Neural progenitor cell (in vitro differentiated cells): ENCODE measurements around the gene APLP1. TPM values are rescaled to one million over a fixed set of nuclear protein-coding genes. Genes with fewer than 3 reads are reported as not detected.

Experiments used
- DNase-seq: peaks from one replicate; pipeline ENCODE4 v3.0.0-alpha.2; 2016; ENCODE audit warnings: low spot score
- H2AFZ ChIP-seq: fragments of 200-600 bp; sonication (generic); replicated peaks from 2 replicates; pipeline ENCODE4 v1.6.1; 2016; ENCODE audit warnings: antibody characterized with exemption
- H3F3A ChIP-seq: fragments of 200-600 bp; sonication (generic); 2 replicates; pipeline ENCODE4 v1.6.1; 2016; ENCODE audit warnings: antibody characterized with exemption, low read depth
- H3K27ac ChIP-seq: fragments of 200-600 bp; sonication (generic); 2 replicates; pipeline ENCODE4 v1.5.1; 2016; ENCODE audit warnings: mild to moderate bottlenecking
- H3K27me3 ChIP-seq: fragments of 200-600 bp; sonication (generic); 2 replicates; pipeline ENCODE4 v1.6.1; 2016; ENCODE audit warnings: mild to moderate bottlenecking, moderate library complexity
- H3K36me3 ChIP-seq: fragments of 200-600 bp; sonication (generic); 2 replicates; pipeline ENCODE4 v1.5.1; 2016
- H3K4me1 ChIP-seq: fragments of 200-600 bp; sonication (generic); 2 replicates; pipeline ENCODE4 v1.6.1; 2016; ENCODE audit warnings: mixed run types
- H3K4me2 ChIP-seq: fragments of 200-600 bp; sonication (generic); 2 replicates; pipeline ENCODE4 v1.6.1; 2016
- H3K4me3 ChIP-seq: fragments of 200-600 bp; sonication (generic); 2 replicates; pipeline ENCODE4 v1.5.1; 2016
- H3K79me2 ChIP-seq: fragments of 200-600 bp; sonication (generic); 2 replicates; pipeline ENCODE4 v1.6.1; 2016; ENCODE audit warnings: low read depth
- H3K9ac ChIP-seq: fragments of 200-600 bp; sonication (generic); 2 replicates; pipeline ENCODE4 v1.6.1; 2016
- H3K9me3 ChIP-seq: fragments of 200-600 bp; sonication (generic); 2 replicates; pipeline ENCODE4 v1.5.1; 2016; ENCODE audit warnings: low read depth
- H4K20me1 ChIP-seq: fragments of 200-600 bp; sonication (generic); 2 replicates; pipeline ENCODE4 v1.6.1; 2016; ENCODE audit warnings: low read depth
- H3K27ac Mint-ChIP-seq: 3 replicates; pipeline ENCODE4 v1.8.0; 2021; ENCODE audit warnings: mixed read lengths
- H3K27me3 Mint-ChIP-seq: 2 replicates; pipeline ENCODE4 v1.8.0; 2022; ENCODE audit warnings: low read depth, mild to moderate bottlenecking, inconsistent platforms, moderate library complexity, mixed read lengths; ENCODE audit not compliant: insufficient read depth
- H3K36me3 Mint-ChIP-seq: 3 replicates; pipeline ENCODE4 v1.8.0; 2021; ENCODE audit warnings: mixed read lengths
- H3K4me1 Mint-ChIP-seq: 3 replicates; pipeline ENCODE4 v1.8.0; 2021; ENCODE audit warnings: mixed read lengths
- H3K4me3 Mint-ChIP-seq: 3 replicates; pipeline ENCODE4 v1.8.0; 2021; ENCODE audit warnings: mild to moderate bottlenecking, moderate library complexity, mixed read lengths
- H3K9me3 Mint-ChIP-seq: 3 replicates; pipeline ENCODE4 v1.8.0; 2020; ENCODE audit warnings: mixed read lengths
- EZH2 ChIP-seq: fragments of 200-600 bp; sonication (generic); IDR thresholded peaks from 2 replicates; pipeline ENCODE4 v1.6.1; 2017; ENCODE audit warnings: antibody characterized with exemption, mild to moderate bottlenecking, moderate library complexity
- EZH2phosphoT487 ChIP-seq: fragments of 200-600 bp; sonication (generic); IDR thresholded peaks from 2 replicates; pipeline ENCODE4 v1.6.1; 2017; ENCODE audit warnings: antibody characterized with exemption
- total RNA-seq: library from RNA; depleted of rRNA; stranded (reverse); fragments of >200 nt; gene quantifications from 2 replicates; pipeline ENCODE4 v1.2.3, GENCODE V29; 2015; ENCODE audit warnings: low replicate concordance
- TF ChIP-seq, protein P1 (sequence below): fragments of 200-600 bp; sonication (generic); IDR thresholded peaks from 2 replicates; pipeline ENCODE4 v1.5.1; 2017; ENCODE audit warnings: antibody characterized with exemption, mild to moderate bottlenecking

The APLP1 gene
- total RNA-seq, 1 donor from 2014 or later = 89.5 TPM

DNA sequence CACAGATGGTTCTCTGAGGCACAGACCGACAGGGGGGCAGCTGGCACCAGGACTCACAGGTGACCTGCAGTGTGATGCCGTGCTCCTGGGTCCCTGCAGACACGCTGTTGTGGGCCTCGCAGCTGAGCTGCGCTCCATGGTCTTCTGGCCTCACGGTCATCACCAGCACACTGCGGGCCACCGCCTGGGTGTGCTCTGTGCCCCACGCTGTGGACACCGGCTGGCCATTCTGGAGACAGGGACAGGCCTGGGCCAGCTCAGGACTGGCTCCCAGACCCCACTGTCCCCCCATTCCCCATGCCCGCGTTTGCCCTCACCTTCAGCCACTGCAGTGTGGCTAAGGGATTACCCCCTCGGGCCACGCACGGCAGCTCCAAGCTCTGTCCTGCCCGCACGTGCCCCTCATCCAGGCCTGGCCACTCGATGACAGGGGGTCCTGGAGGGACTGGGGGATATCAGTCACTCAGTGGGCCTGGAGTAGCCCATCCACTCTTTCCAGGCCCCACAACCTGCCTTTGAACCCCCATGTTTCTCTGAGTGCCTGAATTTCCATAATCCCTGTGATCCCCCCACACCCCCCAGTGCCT, 19.4 kb upstream of the APLP1 start:
- TF ChIP-seq EZH2phosphoT487 (no peak), EZH2 (no peak)
- TF ChIP-seq, protein P1, sequence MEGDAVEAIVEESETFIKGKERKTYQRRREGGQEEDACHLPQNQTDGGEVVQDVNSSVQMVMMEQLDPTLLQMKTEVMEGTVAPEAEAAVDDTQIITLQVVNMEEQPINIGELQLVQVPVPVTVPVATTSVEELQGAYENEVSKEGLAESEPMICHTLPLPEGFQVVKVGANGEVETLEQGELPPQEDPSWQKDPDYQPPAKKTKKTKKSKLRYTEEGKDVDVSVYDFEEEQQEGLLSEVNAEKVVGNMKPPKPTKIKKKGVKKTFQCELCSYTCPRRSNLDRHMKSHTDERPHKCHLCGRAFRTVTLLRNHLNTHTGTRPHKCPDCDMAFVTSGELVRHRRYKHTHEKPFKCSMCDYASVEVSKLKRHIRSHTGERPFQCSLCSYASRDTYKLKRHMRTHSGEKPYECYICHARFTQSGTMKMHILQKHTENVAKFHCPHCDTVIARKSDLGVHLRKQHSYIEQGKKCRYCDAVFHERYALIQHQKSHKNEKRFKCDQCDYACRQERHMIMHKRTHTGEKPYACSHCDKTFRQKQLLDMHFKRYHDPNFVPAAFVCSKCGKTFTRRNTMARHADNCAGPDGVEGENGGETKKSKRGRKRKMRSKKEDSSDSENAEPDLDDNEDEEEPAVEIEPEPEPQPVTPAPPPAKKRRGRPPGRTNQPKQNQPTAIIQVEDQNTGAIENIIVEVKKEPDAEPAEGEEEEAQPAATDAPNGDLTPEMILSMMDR = no peak
- no peak overlapping the region for H3K4me3 ChIP-seq
- no peak overlapping the region for H2AFZ ChIP-seq
- peaks cover 7% of the 10 kb centered on the region for H3F3A ChIP-seq
- peaks cover 17% of the 10 kb centered on the region for H4K20me1 ChIP-seq
- Mint-ChIP-seq H3K4me1 (peaks cover 32% of the 10 kb centered on the region), H3K9me3 (peaks cover 5% of the 10 kb centered on the region), H3K4me3 (no peak overlapping the region), H3K27me3 (peaks cover 43% of the 10 kb centered on the region), H3K27ac (no peak overlapping the region), H3K36me3 (no peaks in the 10 kb centered on the region)
- no peaks in the 10 kb centered on the region for H3K79me2 ChIP-seq
- DNase-seq = no peak
- H3K27me3 ChIP-seq = peaks cover 94% of the 10 kb centered on the region
- no peak overlapping the region for H3K9ac ChIP-seq
- H3K36me3 ChIP-seq = no peaks in the 10 kb centered on the region
- no peak overlapping the region for H3K4me2 ChIP-seq
- peaks cover 8% of the 10 kb centered on the region for H3K4me1 ChIP-seq
- H3K9me3 ChIP-seq = no peaks in the 10 kb centered on the region
- no peak overlapping the region for H3K27ac ChIP-seq

GRCh38 chr19:35851213-35852028, 17.0 kb upstream of the APLP1 start:
- Histone ChIP-seq H3K4me2 (no peak overlapping the region), H3K27me3 (peaks cover 94% of the 10 kb centered on the region)
- peak; percentile 77 for DNase-seq

DNA sequence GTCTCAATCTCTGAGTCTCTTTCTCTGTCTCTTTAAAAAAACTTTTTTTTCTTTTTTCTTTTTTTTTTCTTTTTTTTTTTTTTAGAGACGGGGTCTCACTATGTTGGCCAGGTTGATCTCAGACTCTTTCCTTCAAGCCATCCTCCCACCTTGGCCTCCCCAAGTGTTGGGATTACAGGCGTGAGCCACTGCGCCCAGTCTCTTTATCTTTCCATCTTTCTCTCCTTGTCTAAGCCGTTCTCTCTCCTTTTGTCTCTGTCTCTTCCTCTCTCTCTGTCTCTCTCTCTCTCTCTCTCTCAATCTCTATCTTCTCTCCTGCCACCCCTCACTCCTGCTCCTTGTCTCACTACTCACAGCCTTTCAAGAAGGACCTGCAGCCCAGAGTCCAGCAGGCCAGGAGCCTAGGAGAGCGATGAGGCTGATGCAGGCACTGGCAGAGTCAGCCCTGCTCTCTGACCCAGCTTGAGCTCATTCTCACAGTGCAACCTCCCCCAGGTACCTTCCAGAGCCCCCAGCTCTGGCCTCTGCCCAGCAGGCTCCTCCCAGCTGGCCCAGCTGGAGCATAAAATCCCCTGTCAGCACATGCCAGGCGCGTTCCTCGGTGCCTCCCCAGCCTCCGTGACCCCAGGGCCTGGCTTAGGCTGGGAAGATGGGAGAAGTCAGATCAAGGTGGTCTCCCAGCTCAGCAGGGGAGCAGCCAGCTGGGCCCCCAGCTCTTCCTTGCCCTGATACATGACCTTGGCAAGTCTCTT, 16.2 kb upstream of the APLP1 start, which contains the start of gene NPHS1:
Gene NPHS1 (minus strand): TSS at position 476 of the 752 bp plus-strand sequence. CDS start 667 bp downstream, outside the sequence.
- H3K4me2 ChIP-seq = no peak within 1 kb of the TSS
- H3K27ac Mint-ChIP-seq = peak within 1 kb of the TSS; percentile 39
- H3K4me1 Mint-ChIP-seq = peaks cover 36% of the 10 kb centered on the region

More at GRCh38 chr19:35851213-35852028, 17.0 kb upstream of the APLP1 start:
- no peaks in the 10 kb centered on the region for H4K20me1 ChIP-seq
- peaks cover 21% of the 10 kb centered on the region for H3F3A ChIP-seq
- peaks cover 33% of the 10 kb centered on the region for H3K27me3 Mint-ChIP-seq
- H3K27ac Mint-ChIP-seq = no peak overlapping the region
- no peaks in the 10 kb centered on the region for H3K79me2 ChIP-seq
- no peaks in the 10 kb centered on the region for H3K36me3 Mint-ChIP-seq
- H3K4me3 Mint-ChIP-seq = peak overlapping the region; percentile 12
- no peaks in the 10 kb centered on the region for H3K36me3 ChIP-seq
- H3K4me1 Mint-ChIP-seq = peaks cover 37% of the 10 kb centered on the region
- no peaks in the 10 kb centered on the region for H3K9me3 ChIP-seq
- H3K9me3 Mint-ChIP-seq = no peaks in the 10 kb centered on the region
- TF ChIP-seq, protein P1 = peak; percentile 63
- TF ChIP-seq EZH2phosphoT487 = no peak
- H2AFZ ChIP-seq = peak overlapping the region; percentile 72
- no peak overlapping the region for H3K9ac ChIP-seq
- H3K4me3 ChIP-seq = no peak overlapping the region
- H3K27ac ChIP-seq = no peak overlapping the region
- H3K4me1 ChIP-seq = peaks cover 13% of the 10 kb centered on the region

More for the DNA sequence above, 16.2 kb upstream of the APLP1 start, which contains the start of gene NPHS1:
- Histone ChIP-seq H3K4me3 (no peak within 1 kb of the TSS), H4K20me1 (no peaks in the 10 kb centered on the region), H3K9ac (no peak within 1 kb of the TSS), H3K27ac (no peak within 1 kb of the TSS), H3F3A (peaks cover 25% of the 10 kb centered on the region), H3K4me1 (peaks cover 12% of the 10 kb centered on the region), H3K27me3 (peaks cover 94% of the 10 kb centered on the region), H3K9me3 (no peaks in the 10 kb centered on the region), H2AFZ (peak within 1 kb of the TSS; percentile 72), H3K36me3 (no peaks in the 10 kb centered on the region), H3K79me2 (no peaks in the 10 kb centered on the region)
- no peak for DNase-seq
- Mint-ChIP-seq H3K4me3 (peak within 1 kb of the TSS; percentile 48), H3K9me3 (no peaks in the 10 kb centered on the region), H3K27me3 (peaks cover 27% of the 10 kb centered on the region), H3K36me3 (no peaks in the 10 kb centered on the region)
- TF ChIP-seq EZH2phosphoT487 = no peak
- TF ChIP-seq, protein P1 = no peak
- TF ChIP-seq EZH2 = no peak
